Astrocyte (in vitro differentiated cells and primary cell): ENCODE results near the gene ANKRD40. TPM values are rescaled to one million over a fixed set of nuclear protein-coding genes. Genes with fewer than 3 reads are reported as not detected.
A peak's percentile ranks its signal among the peaks of the same experiment; 100 is the strongest.

ENCODE experiments used
- DNase-seq: peaks from one replicate; pipeline ENCODE4 v3.0.0-alpha.2; 2010; ENCODE audit warnings: low read depth
- FAIRE-seq: peaks from 2 replicates; lab custom pipeline; 2011; peaks lifted over from hg19 to GRCh38; lab: Jason Lieb, UNC
- H2AFZ ChIP-seq: 2 replicates; pipeline ENCODE4 v1.6.0; 2012; ENCODE audit warnings: low read depth, low read length, inconsistent platforms
- H3K27ac ChIP-seq: 2 replicates; pipeline ENCODE4 v1.5.1; 2011; ENCODE audit warnings: low read depth, low read length, inconsistent platforms
- H3K27me3 ChIP-seq: 2 replicates; pipeline ENCODE4 v1.6.0; 2011; ENCODE audit warnings: low read length, inconsistent platforms; ENCODE audit not compliant: insufficient read depth
- H3K36me3 ChIP-seq: 2 replicates; pipeline ENCODE4 v1.5.1; 2011; ENCODE audit warnings: low read length, inconsistent platforms; ENCODE audit not compliant: insufficient read depth
- H3K4me1 ChIP-seq: 2 replicates; pipeline ENCODE4 v1.5.1; 2011; ENCODE audit warnings: low read length, inconsistent platforms; ENCODE audit not compliant: insufficient read depth
- H3K4me2 ChIP-seq: 2 replicates; pipeline ENCODE4 v1.6.0; 2012; ENCODE audit warnings: low read length, inconsistent platforms
- H3K4me3 ChIP-seq: 2 replicates; pipeline ENCODE4 v1.5.1; 2011; ENCODE audit warnings: low read depth, mild to moderate bottlenecking, low read length, inconsistent platforms; ENCODE audit not compliant: insufficient read depth
- H3K79me2 ChIP-seq: 2 replicates; pipeline ENCODE4 v1.6.0; 2012; ENCODE audit warnings: mild to moderate bottlenecking, low read length, inconsistent platforms; ENCODE audit not compliant: insufficient read depth
- H3K9ac ChIP-seq: 2 replicates; pipeline ENCODE4 v1.6.0; 2012; ENCODE audit warnings: mild to moderate bottlenecking, low read length, inconsistent platforms
- H3K9me3 ChIP-seq: 2 replicates; pipeline ENCODE4 v1.5.1; 2012; ENCODE audit warnings: low read depth, mild to moderate bottlenecking, low read length, inconsistent platforms; ENCODE audit not compliant: insufficient read depth
- H4K20me1 ChIP-seq: 2 replicates; pipeline ENCODE4 v1.6.0; 2012; ENCODE audit warnings: low read length, inconsistent platforms; ENCODE audit not compliant: insufficient read depth
- H3K27ac Mint-ChIP-seq: one replicate; pipeline ENCODE4 v1.8.0; 2021; ENCODE audit warnings: mild to moderate bottlenecking, mixed read lengths; ENCODE audit not compliant: unreplicated experiment
- H3K27me3 Mint-ChIP-seq: one replicate; pipeline ENCODE4 v1.8.0; 2021; ENCODE audit warnings: low read depth, mixed read lengths; ENCODE audit not compliant: unreplicated experiment
- H3K36me3 Mint-ChIP-seq: one replicate; pipeline ENCODE4 v1.8.0; 2021; ENCODE audit warnings: low read depth, mixed read lengths; ENCODE audit not compliant: unreplicated experiment
- H3K4me1 Mint-ChIP-seq: one replicate; pipeline ENCODE4 v1.8.0; 2021; ENCODE audit warnings: low read depth, mixed read lengths; ENCODE audit not compliant: unreplicated experiment
- H3K4me3 Mint-ChIP-seq: one replicate; pipeline ENCODE4 v1.8.0; 2021; ENCODE audit warnings: mild to moderate bottlenecking, moderate library complexity, mixed read lengths; ENCODE audit not compliant: unreplicated experiment
- H3K9me3 Mint-ChIP-seq: one replicate; pipeline ENCODE4 v1.8.0; 2021; ENCODE audit warnings: mild to moderate bottlenecking, mixed read lengths; ENCODE audit not compliant: unreplicated experiment
- EZH2 ChIP-seq: IDR thresholded peaks from 2 replicates; pipeline ENCODE4 v1.6.1; 2012; ENCODE audit warnings: mild to moderate bottlenecking, low read length, inconsistent platforms; ENCODE audit not compliant: insufficient read depth
- total RNA-seq: library from RNA; stranded (reverse); gene quantifications from 2 replicates; pipeline ENCODE4 v1.2.1, GENCODE V29; 2021
- TF ChIP-seq, protein P1 (sequence below): IDR thresholded peaks from 2 replicates; pipeline ENCODE4 v1.5.1; 2011; ENCODE audit warnings: low read depth, mild to moderate bottlenecking, inconsistent platforms, low read length, moderate library complexity; ENCODE audit not compliant: insufficient read depth

The ANKRD40 gene
- total RNA-seq, 1 donor from 2014 or later, result 38.3 TPM

DNA sequence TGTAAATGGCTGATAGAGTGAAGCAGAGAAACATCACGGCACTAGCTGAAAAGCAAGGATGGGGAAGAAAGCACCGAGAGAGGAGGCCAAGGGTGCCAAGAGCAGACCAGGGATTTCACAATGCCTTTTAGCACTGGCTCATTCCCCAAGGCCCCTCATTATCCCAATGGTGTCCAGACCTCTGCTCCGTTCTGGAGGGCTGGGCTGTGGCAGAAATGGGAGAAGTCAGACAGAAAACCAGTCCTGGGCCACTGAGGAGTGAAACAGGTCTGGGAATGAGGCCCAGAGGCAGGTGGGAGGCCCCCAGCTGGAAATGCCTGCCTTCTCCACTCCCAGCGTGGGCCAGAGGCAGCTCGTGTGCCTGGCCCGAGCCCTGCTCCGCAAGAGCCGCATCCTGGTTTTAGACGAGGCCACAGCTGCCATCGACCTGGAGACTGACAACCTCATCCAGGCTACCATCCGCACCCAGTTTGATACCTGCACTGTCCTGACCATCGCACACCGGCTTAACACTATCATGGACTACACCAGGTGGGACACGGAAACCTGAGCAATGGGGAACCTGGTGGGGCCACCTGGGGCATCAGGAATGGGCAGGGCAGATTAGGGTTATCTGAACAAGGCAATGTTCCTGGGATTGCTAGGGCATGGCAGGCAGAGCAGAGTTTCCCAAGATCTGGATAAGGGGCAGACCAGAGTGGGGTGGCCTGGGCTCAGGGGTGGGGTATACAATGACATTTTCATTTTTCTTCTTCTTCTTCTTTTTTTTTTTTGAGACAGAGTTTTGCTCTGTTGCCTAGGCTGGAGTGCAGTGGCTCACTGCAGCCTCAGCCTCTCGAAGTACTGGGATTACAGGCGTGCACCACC, 20.3 kb downstream of the ANKRD40 start:
- TF ChIP-seq, protein P1, sequence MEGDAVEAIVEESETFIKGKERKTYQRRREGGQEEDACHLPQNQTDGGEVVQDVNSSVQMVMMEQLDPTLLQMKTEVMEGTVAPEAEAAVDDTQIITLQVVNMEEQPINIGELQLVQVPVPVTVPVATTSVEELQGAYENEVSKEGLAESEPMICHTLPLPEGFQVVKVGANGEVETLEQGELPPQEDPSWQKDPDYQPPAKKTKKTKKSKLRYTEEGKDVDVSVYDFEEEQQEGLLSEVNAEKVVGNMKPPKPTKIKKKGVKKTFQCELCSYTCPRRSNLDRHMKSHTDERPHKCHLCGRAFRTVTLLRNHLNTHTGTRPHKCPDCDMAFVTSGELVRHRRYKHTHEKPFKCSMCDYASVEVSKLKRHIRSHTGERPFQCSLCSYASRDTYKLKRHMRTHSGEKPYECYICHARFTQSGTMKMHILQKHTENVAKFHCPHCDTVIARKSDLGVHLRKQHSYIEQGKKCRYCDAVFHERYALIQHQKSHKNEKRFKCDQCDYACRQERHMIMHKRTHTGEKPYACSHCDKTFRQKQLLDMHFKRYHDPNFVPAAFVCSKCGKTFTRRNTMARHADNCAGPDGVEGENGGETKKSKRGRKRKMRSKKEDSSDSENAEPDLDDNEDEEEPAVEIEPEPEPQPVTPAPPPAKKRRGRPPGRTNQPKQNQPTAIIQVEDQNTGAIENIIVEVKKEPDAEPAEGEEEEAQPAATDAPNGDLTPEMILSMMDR, result no peak
- no peak for TF ChIP-seq EZH2
- Histone ChIP-seq H3K79me2 (no peaks in the 10 kb centered on the region), H3K4me2 (peak overlapping the region; percentile 71), H3K9ac (no peak overlapping the region), H3K27me3 (no peaks in the 10 kb centered on the region), H3K36me3 (no peaks in the 10 kb centered on the region), H4K20me1 (no peaks in the 10 kb centered on the region), H3K4me1 (peaks cover 37% of the 10 kb centered on the region), H3K9me3 (no peaks in the 10 kb centered on the region), H3K27ac (peak overlapping the region; percentile 11), H3K4me3 (no peak overlapping the region), H2AFZ (peak overlapping the region; percentile 24)
- H3K27ac Mint-ChIP-seq, result no peak overlapping the region
- H3K36me3 Mint-ChIP-seq, result no peaks in the 10 kb centered on the region
- H3K9me3 Mint-ChIP-seq, result no peaks in the 10 kb centered on the region
- no peak overlapping the region for H3K4me3 Mint-ChIP-seq
- H3K27me3 Mint-ChIP-seq, result peaks cover 2% of the 10 kb centered on the region
- peaks cover 35% of the 10 kb centered on the region for H3K4me1 Mint-ChIP-seq
- DNase-seq (peak; percentile 33), FAIRE-seq (no peak)

DNA sequence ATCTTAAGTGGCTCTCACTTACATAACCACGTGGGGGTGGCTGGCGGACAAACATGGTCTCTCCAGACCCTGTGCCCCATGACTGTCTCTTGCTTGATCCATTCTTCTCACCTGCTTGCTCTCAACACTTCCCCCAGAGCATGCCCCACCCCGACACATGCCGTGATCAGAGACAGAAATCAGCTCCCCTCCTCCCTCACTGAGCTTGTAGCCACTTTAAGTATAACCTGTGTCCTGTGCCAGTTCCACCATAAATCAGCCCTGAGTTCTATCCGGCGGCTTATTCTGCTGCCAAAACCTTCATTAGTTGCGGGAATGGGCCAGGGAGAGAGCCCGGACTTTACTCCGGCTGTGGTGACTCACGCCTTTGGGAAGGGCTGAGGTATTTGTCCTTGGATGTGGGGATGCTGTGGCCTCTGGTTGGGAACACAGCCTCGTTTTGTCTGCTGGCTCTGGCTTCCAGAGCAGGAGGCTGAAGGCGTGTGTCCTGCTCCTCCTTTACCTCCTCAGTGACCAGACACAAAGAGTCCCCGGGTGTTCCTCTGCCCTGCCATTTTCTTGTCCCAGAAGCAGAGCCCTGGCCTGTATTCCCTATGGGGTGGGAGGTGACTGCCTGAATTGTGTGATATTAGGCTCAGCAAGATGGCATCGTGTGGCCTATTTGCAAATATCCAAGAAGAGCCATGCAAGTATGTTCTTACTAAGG, 21.1 kb downstream of the ANKRD40 start:
- Mint-ChIP-seq H3K27me3 (peaks cover 8% of the 10 kb centered on the region), H3K36me3 (no peaks in the 10 kb centered on the region), H3K9me3 (no peaks in the 10 kb centered on the region), H3K27ac (no peak overlapping the region), H3K4me3 (no peak overlapping the region), H3K4me1 (peaks cover 27% of the 10 kb centered on the region)
- H3K27ac ChIP-seq, result peak overlapping the region; percentile 11
- no peak overlapping the region for H3K9ac ChIP-seq
- H4K20me1 ChIP-seq, result no peaks in the 10 kb centered on the region
- TF ChIP-seq, protein P1, result no peak
- TF ChIP-seq EZH2, result no peak
- peaks cover 31% of the 10 kb centered on the region for H3K4me1 ChIP-seq
- H3K4me3 ChIP-seq, result no peak overlapping the region
- no peaks in the 10 kb centered on the region for H3K36me3 ChIP-seq
- H3K4me2 ChIP-seq, result peak overlapping the region; percentile 71
- no peaks in the 10 kb centered on the region for H3K27me3 ChIP-seq
- H2AFZ ChIP-seq, result peak overlapping the region; percentile 24
- H3K9me3 ChIP-seq, result no peaks in the 10 kb centered on the region
- FAIRE-seq (no peak), DNase-seq (peak; percentile 90)
- H3K79me2 ChIP-seq, result no peaks in the 10 kb centered on the region
